Measurements from ENCODE around the gene MAP3K14.
A peak's percentile ranks its signal among the peaks of the same experiment; 100 is the strongest.

MAP3K14 gene

GRCh38 chr17:45235416-45236281 lies 81.2 kb downstream of the MAP3K14 start:
- peak; percentile 78 for DNase-seq (ENCODE audit: low read depth, low spot score)

DNA sequence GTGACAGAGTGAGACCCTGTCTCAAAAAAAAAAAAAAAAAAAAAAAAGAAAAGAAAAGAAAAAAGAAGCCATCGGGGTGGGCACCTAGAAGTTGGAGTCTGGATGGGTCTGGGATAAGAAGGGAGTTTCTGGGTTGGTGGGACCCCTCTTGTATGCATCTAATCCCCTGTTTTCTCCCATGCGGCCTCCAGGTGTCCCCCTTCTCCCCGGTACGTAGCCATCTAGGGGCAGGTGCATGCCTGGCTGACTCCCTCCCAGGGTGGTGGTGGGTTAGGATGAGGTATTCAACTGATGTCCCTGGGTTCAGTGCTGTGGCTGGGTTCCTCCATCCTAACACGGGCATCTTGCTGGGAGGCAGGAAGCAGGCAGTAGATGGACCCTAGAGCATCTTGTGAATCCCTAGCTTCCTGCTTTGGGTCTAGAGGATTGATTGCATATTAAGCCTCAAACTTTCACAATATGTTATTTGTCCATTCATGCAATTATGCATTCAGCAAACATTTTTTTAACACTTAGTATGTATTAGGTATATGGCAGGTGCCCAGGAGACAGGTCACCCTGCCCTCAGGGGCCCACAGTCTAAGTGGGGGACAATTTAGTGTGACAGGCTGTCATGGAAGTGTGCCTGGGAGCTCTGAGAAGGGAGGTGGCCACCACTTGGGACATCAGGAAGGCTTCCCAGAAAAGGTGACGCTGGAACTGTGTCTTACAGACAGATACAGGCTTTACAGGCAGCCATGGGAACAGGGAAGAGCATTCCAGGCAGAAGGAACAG lies 82.0 kb downstream of the MAP3K14 start:
- DNase-seq (ENCODE audit: low read depth, low spot score) = no peak

- DNase-seq (ENCODE audit: low read depth, low spot score) = no peak
Measured at GRCh38 chr17:45233423-45233924, 83.3 kb downstream of the MAP3K14 start.

DNA sequence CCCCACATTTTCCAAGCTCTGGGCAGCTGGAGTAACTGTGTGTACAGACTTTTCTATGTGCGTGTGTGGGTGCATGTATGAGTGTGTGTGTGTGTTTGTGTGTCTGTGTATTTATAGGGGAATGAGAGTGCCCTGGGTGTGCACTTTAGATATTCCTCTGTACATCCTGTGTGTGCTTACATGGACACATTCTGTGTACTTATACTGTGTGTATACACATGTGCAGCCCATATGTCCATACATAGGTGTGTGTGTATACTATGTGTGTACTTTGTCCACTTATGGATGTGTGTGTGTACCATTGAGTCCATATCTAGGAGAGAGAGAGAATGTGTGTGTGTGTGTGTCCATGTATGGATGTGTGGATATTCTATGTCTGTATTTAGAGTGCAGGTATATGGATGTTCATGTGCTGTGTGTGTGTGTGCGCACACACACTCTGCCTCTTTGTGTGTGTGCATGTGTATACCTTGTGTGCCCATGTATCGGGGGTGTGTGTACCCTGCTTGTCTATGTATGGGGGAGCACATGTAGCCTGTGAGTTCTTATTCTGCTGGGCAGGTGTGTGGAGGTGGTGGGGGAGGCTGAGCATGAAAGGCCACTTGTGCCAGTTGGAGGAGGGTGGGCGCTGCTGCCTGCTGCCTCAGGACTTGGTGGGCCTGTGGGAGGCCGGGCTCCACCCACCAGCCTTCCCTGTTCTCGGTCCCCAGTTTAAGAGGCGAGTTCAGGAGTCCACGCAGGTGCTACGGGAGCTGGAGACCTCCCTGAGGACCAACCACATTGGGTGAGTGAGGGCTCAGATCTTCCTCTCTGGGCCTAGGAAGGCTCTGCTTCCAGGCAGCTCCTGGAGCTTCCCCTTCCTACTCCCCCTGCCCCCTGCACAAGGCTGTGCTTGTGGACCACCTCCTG lies 84.1 kb downstream of the MAP3K14 start:
- no peak for DNase-seq (ENCODE audit: low read depth, low spot score)

DNA sequence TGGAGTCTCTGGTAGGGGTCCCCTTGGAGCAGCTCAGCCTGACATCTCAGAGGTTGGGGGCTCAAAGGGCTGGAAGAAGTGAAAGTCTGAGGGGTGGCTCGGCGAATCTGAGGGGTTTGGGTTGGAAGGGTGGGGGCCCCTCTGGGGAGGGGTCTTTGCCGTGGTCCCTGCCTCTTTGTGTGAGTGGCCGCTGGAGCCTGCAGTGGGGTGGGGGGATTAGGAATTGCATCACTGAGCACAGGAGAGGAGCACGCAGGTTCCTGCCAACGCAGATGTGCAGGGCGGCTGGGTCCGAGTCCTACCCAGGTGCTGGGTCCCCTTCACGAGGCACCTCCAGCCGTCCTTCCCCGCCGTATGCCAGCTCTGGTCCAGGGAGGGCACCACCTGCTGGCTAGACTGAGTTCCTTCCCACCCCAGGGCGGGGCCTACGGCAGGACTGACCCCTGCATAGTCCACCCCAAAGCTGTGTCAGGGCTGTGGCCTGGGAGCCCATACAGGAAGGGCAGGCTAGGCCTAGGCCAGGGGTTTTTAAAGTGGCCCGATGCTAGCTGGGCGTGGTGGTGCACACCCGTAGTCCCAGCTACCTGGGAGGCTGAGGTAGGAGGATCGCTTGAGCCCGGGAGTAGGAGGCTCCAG lies 85.2 kb downstream of the MAP3K14 start:
- no peak for DNase-seq (ENCODE audit: low read depth, low spot score)

DNA sequence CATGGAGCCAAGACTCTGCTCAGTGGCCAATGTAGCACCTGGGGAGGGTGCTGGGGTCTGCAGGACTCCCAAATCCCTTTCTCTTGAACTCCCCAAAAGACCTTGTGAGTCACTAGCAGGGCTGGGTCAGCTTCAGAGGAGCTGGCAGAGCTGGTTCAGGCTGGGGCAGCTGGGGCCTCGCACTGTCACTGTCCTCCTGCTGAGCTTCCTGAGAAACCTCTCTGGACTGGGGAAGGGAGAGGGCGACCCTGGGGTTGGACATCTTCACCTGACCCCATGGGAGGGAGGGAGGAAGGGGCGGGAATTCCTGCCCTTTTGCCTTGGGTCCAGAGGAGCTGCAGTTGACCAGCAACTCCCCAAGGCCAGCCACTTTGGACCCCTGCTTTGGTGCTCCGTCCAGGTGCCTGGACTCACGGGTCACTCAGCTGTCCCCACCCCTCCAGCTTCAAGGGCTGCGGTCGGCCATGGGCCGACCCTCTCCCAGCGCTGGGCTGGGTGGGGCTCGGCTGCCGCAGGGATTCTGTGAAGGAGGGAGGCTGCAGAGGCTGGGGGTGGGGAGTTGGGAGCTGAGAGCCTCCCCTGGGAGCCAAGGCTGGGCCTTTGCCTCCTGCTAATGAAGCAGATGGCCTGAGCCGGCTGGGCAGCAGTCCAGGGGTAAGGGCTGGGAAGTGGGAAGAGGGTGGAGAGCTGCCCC lies 85.9 kb downstream of the MAP3K14 start:
- DNase-seq (ENCODE audit: low read depth, low spot score) = no peak

DNA sequence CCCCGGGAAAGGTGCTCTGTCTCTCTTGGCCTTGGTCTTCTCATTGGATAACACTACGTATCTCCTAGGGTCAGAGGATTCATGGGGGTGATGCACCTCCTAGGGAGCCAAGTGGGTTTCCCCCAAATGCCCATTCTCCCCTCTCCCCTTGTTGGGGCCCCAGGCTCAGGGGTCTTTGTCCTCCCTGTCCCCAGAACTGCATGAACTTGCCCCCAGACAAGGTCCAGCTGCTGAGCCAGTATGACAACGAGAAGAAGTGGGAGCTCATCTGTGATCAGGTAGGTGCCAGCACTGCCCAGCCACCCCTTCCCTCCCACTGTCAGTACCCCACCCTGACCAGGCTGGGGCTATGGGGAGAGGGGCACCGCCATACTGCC lies 86.4 kb downstream of the MAP3K14 start:
- no peak for DNase-seq (ENCODE audit: low read depth, low spot score)

- DNase-seq (ENCODE audit: low read depth, low spot score) = no peak
Measured at GRCh38 chr17:45229681-45230409, 87.0 kb downstream of the MAP3K14 start.

DNA sequence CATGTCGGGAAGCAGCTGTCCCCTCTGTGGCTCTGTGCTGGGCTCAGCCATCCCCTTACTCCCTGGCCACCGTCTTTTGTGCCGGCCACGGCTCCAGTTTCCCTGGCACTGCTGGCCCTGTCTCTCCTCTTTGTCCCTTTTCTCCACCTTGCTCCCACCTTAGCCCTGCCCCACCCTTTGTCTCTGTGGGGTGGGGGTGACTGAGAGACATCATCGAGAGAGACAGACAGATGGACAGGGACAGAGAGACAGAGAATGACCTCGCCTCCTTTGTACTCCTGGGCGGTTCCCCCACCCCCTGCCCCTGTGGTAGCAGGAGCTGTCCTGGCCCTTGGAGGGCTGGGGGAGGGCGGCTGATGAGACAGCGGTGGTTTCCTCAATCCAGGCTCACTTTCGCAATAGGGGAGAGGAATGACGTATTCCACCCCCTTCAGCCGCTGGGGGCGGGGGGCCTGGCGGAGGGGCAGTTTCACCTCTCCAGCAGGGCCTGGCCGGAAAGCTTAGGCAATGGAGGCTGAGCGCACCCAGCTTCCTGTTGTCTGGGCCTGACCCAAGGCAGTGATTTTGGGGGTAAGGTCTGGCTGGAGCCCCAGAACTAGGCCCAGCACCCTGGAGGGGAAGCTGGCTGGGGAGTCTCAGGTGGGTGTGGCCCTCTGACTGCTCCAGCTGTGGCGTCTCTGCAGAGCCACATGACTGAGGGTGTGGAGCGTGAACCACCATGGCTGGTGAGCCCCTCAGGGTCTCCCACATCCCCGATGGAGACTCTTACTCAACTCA lies 87.9 kb downstream of the MAP3K14 start:
- no peak for DNase-seq (ENCODE audit: low read depth, low spot score)

- no peak for DNase-seq (ENCODE audit: low read depth, low spot score)
Measured at GRCh38 chr17:45227926-45228762, 88.7 kb downstream of the MAP3K14 start.

DNA sequence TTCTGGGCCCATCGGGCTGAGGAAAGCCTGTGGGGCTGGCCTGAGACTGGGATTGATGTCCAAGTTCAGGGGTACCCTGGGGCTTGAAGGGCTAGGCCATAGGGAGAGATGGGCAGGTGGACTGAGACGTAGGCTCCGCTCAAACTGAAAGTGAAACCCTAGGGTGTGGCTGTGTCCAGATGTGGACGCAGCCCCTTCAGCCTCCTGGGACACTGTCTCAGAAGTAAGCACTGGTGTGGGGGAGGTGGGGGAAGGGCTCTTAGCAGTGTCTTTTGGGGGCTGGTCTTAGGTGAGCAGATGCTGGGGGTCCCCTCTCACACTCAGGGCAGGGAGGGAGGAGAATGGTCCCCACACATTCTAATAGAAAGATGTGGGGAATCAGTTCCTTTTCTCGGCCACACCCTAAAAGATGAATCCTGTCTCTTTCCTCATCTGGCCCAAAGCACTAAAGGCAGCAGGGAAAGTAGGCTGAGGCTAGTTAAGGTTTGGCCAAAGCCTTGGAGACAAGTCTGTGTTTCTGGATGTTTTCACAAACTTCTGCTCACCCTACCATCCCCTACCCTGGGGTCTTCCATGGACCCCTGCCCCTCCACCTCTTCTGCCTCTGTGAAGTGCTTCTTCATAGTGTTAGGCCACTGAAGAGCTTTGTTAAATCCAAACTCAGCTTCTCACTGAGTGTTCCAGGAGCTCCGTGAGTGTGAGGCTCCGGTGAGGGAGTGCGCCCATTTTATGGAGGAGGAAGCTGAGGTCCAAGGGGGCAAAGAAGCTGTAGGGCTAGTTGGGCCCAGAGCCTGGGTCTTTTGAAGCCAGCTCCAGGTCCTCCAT lies 89.5 kb downstream of the MAP3K14 start:
- DNase-seq (ENCODE audit: low read depth, low spot score) = no peak

DNA sequence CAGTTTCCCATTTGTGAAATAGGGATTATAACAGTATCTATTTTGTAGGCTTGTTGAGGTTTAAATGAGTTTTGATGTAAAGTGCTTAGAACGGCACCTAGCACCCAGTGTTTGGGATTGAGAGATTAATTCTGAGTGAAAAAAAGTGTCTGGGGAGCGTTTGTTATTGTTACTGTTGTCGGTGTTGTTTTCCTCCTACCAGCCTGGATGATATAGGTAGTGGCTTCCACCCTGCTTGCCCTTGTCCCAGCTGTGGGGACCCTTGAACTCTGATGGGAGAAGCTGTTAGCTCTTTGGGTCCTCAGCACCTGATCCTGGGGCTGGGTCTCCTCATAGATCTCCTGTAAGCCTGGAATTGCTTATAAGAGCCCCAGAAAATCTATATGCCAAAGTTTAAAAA lies 90.2 kb downstream of the MAP3K14 start:
- DNase-seq (ENCODE audit: low read depth, low spot score) = no peak

DNA sequence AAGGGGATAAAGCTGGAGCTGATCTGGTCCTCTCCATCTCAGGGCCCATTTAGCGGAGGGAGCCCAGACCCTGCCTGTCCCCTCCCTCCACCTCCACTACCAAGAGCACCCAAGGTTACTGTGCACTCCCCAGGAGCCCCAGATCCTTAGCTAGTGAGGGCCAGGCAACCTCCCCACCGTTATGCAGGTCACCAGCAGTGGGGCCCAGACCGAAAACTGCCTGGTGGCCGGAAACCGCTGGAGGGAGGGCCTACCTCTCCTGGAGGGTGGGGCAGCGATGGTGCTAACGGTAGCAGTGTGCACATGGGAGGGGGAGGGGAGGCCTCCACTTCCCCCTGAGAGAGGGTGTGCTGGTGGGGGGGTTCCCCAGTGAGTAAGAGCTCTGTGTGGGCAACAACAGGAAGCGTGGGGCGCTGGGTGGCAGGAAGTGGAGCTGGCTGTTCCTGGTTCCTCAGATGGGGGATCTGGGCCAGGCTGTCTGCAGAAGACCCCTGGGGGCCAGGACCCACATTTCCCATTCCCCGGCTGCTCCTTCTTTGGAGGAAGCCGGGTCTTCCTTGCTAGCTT lies 90.8 kb downstream of the MAP3K14 start:
- DNase-seq (ENCODE audit: low read depth, low spot score) = no peak

DNA sequence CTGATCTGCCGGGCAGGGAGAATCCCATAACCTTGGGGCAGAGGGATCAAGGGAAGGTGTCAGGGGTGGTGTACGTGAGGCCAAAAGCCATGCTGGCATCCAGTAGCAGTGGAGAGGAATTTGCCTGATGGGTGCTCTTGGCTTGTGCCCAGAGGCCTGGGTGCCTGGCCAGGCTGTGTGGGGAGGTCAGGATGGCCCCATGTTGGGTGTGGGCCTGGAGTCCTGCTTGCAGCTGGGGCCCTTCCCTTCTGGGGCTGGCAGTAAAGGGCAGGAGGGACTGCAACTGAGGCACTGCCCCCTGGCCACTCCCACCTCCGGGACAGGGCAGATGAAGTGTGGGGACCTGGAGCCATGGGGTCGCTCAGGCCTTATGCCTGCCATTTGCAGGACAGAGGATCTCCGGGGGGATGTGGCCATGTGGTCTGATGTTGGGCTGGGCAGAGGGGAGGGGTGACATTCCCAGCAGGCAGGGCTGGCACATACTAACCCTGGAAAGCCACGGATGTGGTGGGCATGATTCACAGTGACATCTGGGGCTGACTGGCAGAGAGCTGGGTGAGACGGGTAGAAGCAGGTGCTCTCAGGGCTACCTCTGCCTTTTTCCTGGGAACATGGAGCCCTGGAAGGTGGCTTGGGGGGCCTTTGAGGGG lies 91.6 kb downstream of the MAP3K14 start:
- no peak for DNase-seq (ENCODE audit: low read depth, low spot score)

GRCh38 chr17:45224671-45225050 lies 92.2 kb downstream of the MAP3K14 start:
- no peak for DNase-seq (ENCODE audit: low read depth, low spot score)

Measured in iPS DF 19.7 (cell line).